ENCODE measurements around the gene ADTRP. TPM values are rescaled to one million over a fixed set of nuclear protein-coding genes. Genes with fewer than 3 reads are reported as not detected.
A peak's percentile ranks its signal among the peaks of the same experiment; 100 is the strongest.

ADTRP gene
- total and polyA plus RNA-seq, 10 of the 15 experiments (the other 5 are each of a cell fraction or from before 2014, with no cell fraction given), result 0.10 to 2.6 (median 2.1) TPM

DNA sequence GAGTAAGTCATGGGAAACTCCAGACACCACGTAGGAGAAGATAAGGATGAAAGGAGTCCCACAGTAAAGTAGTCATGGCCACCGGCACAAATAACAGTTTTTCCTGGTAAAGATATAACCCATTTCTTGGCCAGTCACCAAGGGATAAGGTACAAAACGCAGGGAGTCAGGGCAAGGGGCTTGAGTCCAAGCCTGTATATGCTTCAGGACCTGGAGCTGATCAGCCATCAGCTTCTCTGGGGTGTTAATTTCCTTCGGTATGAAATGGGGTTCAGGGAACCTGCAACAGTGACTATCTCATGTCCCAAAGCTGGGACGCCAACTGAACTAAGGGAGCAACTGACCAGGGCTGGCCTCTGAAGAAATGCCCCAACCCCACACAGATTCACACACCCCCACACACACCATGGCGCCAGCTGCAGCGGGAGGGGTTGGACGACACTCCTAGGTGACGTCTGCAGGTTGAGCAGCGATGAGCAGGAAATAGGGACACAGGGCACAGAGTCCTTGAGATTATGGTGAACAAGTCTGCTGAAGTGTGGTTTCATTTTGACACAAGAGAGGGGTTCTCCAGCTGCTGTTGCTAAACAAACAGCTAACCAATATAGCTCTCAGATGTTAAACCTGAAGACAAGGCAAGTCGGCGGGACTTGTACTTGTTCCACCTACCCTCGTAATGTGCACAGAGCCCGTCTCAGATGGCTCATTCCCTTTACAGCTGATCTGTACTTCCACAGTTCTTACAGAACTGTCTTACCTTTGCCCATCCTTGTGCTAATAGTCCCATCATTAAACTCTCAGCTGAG, 7.4 kb upstream of the ADTRP start (continued):
- TF ChIP-seq, protein P1, sequence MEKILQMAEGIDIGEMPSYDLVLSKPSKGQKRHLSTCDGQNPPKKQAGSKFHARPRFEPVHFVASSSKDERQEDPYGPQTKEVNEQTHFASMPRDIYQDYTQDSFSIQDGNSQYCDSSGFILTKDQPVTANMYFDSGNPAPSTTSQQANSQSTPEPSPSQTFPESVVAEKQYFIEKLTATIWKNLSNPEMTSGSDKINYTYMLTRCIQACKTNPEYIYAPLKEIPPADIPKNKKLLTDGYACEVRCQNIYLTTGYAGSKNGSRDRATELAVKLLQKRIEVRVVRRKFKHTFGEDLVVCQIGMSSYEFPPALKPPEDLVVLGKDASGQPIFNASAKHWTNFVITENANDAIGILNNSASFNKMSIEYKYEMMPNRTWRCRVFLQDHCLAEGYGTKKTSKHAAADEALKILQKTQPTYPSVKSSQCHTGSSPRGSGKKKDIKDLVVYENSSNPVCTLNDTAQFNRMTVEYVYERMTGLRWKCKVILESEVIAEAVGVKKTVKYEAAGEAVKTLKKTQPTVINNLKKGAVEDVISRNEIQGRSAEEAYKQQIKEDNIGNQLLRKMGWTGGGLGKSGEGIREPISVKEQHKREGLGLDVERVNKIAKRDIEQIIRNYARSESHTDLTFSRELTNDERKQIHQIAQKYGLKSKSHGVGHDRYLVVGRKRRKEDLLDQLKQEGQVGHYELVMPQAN (conservative IDR thresholded peaks at IDR 0.05), result peak; percentile 25; the same call in 1 of the 2 replicates
- TF ChIP-seq ZBED1 (IDR thresholded peaks at IDR 0.05; ENCODE audit: borderline replicate concordance) (peak; percentile 92; the same call in 1 of the 2 replicates), BMI1 (IDR thresholded peaks at IDR 0.05; ENCODE audit: borderline replicate concordance) (no peak), POLR2AphosphoS2 (IDR thresholded peaks at IDR 0.05; ENCODE audit: low read depth, low read length) (no peak; the same call in 1 of the 2 replicates), RBBP5 (conservative IDR thresholded peaks at IDR 0.05) (no peak), SIX5 (IDR thresholded peaks at IDR 0.05; ENCODE audit: low read depth, low read length, severe bottlenecking) (no peak), MEF2B (IDR thresholded peaks at IDR 0.05; ENCODE audit: partially characterized antibody, poor library complexity, severe bottlenecking) (peak; percentile 67), CREB1 (IDR thresholded peaks at IDR 0.05; ENCODE audit: low read depth) (peak; percentile 88), IRF4 (IDR thresholded peaks at IDR 0.05; ENCODE audit: low read depth, low read length) (peak; percentile 86), ZNF622 (IDR thresholded peaks at IDR 0.05) (no peak), HDGF (IDR thresholded peaks at IDR 0.05) (no peak; the same call in 1 of the 2 replicates), RUNX3 (IDR thresholded peaks at IDR 0.05; ENCODE audit: low read length) (peak; percentile 95), SMAD5 (IDR thresholded peaks at IDR 0.05; ENCODE audit: low read depth) (no peak), FOS (IDR thresholded peaks at IDR 0.05; ENCODE audit: borderline replicate concordance, extremely low read depth, insufficient read length) (no peak), MYB (IDR thresholded peaks at IDR 0.05; ENCODE audit: borderline replicate concordance, low read depth, low read length) (peak; percentile 70; the same call in 1 of the 2 replicates)
- TF ChIP-seq, protein P2, sequence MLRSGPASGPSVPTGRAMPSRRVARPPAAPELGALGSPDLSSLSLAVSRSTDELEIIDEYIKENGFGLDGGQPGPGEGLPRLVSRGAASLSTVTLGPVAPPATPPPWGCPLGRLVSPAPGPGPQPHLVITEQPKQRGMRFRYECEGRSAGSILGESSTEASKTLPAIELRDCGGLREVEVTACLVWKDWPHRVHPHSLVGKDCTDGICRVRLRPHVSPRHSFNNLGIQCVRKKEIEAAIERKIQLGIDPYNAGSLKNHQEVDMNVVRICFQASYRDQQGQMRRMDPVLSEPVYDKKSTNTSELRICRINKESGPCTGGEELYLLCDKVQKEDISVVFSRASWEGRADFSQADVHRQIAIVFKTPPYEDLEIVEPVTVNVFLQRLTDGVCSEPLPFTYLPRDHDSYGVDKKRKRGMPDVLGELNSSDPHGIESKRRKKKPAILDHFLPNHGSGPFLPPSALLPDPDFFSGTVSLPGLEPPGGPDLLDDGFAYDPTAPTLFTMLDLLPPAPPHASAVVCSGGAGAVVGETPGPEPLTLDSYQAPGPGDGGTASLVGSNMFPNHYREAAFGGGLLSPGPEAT (IDR thresholded peaks at IDR 0.05; ENCODE audit: low read depth), result peak; percentile 93
- TF ChIP-seq, protein P3, sequence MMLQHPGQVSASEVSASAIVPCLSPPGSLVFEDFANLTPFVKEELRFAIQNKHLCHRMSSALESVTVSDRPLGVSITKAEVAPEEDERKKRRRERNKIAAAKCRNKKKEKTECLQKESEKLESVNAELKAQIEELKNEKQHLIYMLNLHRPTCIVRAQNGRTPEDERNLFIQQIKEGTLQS (IDR thresholded peaks at IDR 0.05; ENCODE audit: borderline replicate concordance, extremely low read depth, low read depth, low read length), result no peak
